Liver (tissue), 9 donors: ENCODE measurements around the gene DYNLT2. TPM values are rescaled to one million over a fixed set of nuclear protein-coding genes. Genes with fewer than 3 reads are reported as not detected.

Source experiments
- DNase-seq: peaks from one replicate; pipeline ENCODE4 v3.0.0-alpha.2; 2017; ENCODE audit warnings: low spot score
- H3K27ac ChIP-seq, 2 donors: one replicate each; pipeline ENCODE4 v1.7.0; 2013; ENCODE audit warnings: inconsistent platforms in 2 of 2, low read length in 2 of 2, control low read depth in 1 of 2, low read depth in 1 of 2, mild to moderate bottlenecking in 1 of 2
- H3K27me3 ChIP-seq, 4 donors: one replicate each; pipeline versions ENCODE4 v1.6.1 to v1.7.0; 2013; ENCODE audit warnings: low read length in 3 of 4, inconsistent platforms in 1 of 4, mild to moderate bottlenecking in 1 of 4, moderate library complexity in 1 of 4; ENCODE audit not compliant: control insufficient read depth in 4 of 4, insufficient read depth in 4 of 4
- H3K36me3 ChIP-seq, 4 donors: one replicate each; pipeline versions ENCODE4 v1.6.1 to v1.7.0; 2013; ENCODE audit warnings: low read length in 3 of 4, mild to moderate bottlenecking in 3 of 4, low read depth in 1 of 4, moderate library complexity in 1 of 4; ENCODE audit not compliant: control insufficient read depth in 4 of 4, insufficient read depth in 3 of 4
- H3K4me1 ChIP-seq, 4 donors: one replicate each; pipeline versions ENCODE4 v1.6.1 to v1.7.0; 2013; ENCODE audit warnings: low read length in 3 of 4, mild to moderate bottlenecking in 3 of 4, moderate library complexity in 1 of 4; ENCODE audit not compliant: control insufficient read depth in 4 of 4, insufficient read depth in 4 of 4
- H3K4me3 ChIP-seq, 3 donors: one replicate each; pipeline versions ENCODE4 v1.6.1 to v1.7.0; 2013; ENCODE audit warnings: low read length in 3 of 3, control low read depth in 1 of 3, low read depth in 1 of 3, mild to moderate bottlenecking in 1 of 3
- H3K9ac ChIP-seq, 2 donors: one replicate each; pipeline ENCODE4 v1.7.0; 2013; ENCODE audit warnings: low read length in 2 of 2, mild to moderate bottlenecking in 2 of 2, moderate library complexity in 2 of 2, control low read depth in 1 of 2, low read depth in 1 of 2
- H3K9me3 ChIP-seq, 4 donors: one replicate each; pipeline versions ENCODE4 v1.6.1 to v1.7.0; 2013; ENCODE audit warnings: low read length in 3 of 4; ENCODE audit not compliant: control insufficient read depth in 4 of 4
- ATF3 ChIP-seq: IDR thresholded peaks from 2 replicates; pipeline ENCODE4 v1.6.1; 2016; ENCODE audit warnings: antibody characterized with exemption
- HNF4A ChIP-seq, 2 donors: conservative IDR thresholded peaks; 2 replicates each; pipeline ENCODE4 v1.6.1; 2016; ENCODE audit warnings: antibody characterized with exemption in 2 of 2, mild to moderate bottlenecking in 2 of 2
- HNF4G ChIP-seq: IDR thresholded peaks from 2 replicates; pipeline ENCODE4 v1.6.1; 2016; ENCODE audit warnings: antibody characterized with exemption
- NR2F2 ChIP-seq: IDR thresholded peaks from 2 replicates; pipeline ENCODE4 v1.6.1; 2016; ENCODE audit warnings: antibody characterized with exemption
- RAD21 ChIP-seq, 2 donors: IDR thresholded peaks; 2 replicates each; pipeline ENCODE4 v1.6.1; 2016; ENCODE audit warnings: antibody characterized with exemption in 2 of 2, mild to moderate bottlenecking in 2 of 2
- REST ChIP-seq: IDR thresholded peaks from 2 replicates; pipeline ENCODE4 v1.6.1; 2016; ENCODE audit warnings: antibody characterized with exemption, mild to moderate bottlenecking
- RXRA ChIP-seq, 2 donors: IDR thresholded peaks; 2 replicates each; pipeline ENCODE4 v1.6.1; 2017 to 2018; ENCODE audit warnings: antibody characterized with exemption in 2 of 2, mild to moderate bottlenecking in 1 of 2
- TAF1 ChIP-seq: conservative IDR thresholded peaks from 2 replicates; pipeline ENCODE4 v1.6.1; 2016; ENCODE audit warnings: antibody characterized with exemption, mild to moderate bottlenecking
- WGBS: extraction: QIAGEN DNeasy Blood & Tissue Kit; methylation state at CpG from one replicate; pipeline ENCODE4 v1.1.7; 2013; 5-methylcytosine and 5-hydroxymethylcytosine counted together
- polyA plus RNA-seq, 2 donors: library from polyadenylated mRNA; stranded (reverse) in 1 of 2; unstranded in 1 of 2; fragments of 200-250 nt in 1 of 2; fragments of >200 nt in 1 of 2; fragmentation: Nextera tagmentation in 1 of 2; extraction: Ambion mirVana in 1 of 2; gene quantifications; one replicate each; pipeline versions ENCODE4 v1.2.1 to v1.2.3, GENCODE V29; 2013 to 2015
- total RNA-seq, 2 donors: library from RNA; depleted of rRNA; stranded (reverse); fragments of >200 nt; gene quantifications; one replicate each; pipeline ENCODE4 v1.2.3, GENCODE V29; 2014
- donor health status: healthy.
- donor health status: healthy.
- donor health status: healthy.
- donor health status: healthy.
- donor health status: healthy.

The DYNLT2 gene
- total and polyA plus RNA-seq, 4 donors: 0.37 to 2.3 (median 1.2) TPM

DNA sequence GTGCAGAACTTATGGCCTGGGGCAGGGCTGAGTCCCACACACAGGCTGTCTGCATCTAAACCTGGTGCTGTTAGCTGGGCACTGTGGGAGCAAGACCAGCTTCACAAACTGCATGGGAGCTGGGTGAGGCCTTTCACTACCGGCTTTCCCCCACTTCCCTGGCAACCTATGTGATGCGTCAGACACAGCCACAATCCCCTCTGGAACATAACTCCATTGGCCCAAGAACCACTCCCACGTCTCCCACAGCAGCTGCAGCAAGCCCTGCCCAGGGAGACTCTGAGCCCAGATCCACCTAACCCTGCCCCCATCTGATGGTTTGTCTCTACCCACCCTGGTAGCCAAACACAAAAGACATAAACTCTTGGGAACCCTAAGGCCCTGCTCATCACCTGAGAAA is 58.9 kb downstream of the DYNLT2 start:
- Histone ChIP-seq H3K36me3 (peaks cover 3 to 11% (median 7%) of the 10 kb centered on the region in 4 donors), H3K27me3 (no peaks in the 10 kb centered on the region), H3K4me3 (no peak overlapping the region), H3K9me3 (no peaks in the 10 kb centered on the region), H3K27ac (no peak overlapping the region), H3K9ac (no peak overlapping the region), H3K4me1 (no peaks in the 10 kb centered on the region)
- no peak for DNase-seq
- WGBS: over 99% methylated on average over 3 of the region's 3 CpGs
- TF ChIP-seq HNF4A (conservative IDR thresholded peaks at IDR 0.05) (no peak), HNF4G (no peak), ATF3 (no peak), RXRA (IDR thresholded peaks at IDR 0.05) (no peak), TAF1 (no peak), RAD21 (IDR thresholded peaks at IDR 0.05) (no peak), NR2F2 (no peak)

DNA sequence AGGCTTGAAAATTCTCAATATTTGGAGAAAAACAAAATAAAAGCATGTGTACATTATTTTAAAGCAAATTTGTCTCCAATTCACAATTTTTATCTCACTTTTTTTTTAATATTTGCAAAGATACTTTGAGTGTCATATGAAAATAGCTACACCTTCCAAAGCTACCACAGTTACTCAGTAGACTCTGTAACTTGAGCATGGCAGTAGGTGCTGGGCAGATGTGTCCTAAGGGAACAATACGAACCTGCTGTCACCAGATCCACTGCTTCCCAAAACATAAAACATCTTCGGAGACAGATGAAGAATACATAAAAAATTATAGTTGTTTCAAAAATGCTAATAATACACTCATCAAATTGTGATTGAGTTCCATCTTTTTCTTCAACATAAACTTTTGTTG is 60.1 kb downstream of the DYNLT2 start:
- Histone ChIP-seq H3K4me1 (no peaks in the 10 kb centered on the region), H3K27ac (no peak overlapping the region), H3K4me3 (no peak overlapping the region), H3K9me3 (peaks cover 0 to 3% (median 0%) of the 10 kb centered on the region in 4 donors), H3K36me3 (peaks cover 3 to 18% (median 11%) of the 10 kb centered on the region in 4 donors), H3K27me3 (no peaks in the 10 kb centered on the region), H3K9ac (no peak overlapping the region)
- 99% methylated on average over 2 of the region's 2 CpGs for WGBS
- no peak for TF ChIP-seq REST
- DNase-seq: no peak

Other genes with a start within 250 kb of the DYNLT2 start
- 10 to 100 TPM in 1 of 2 donors, 1 to 10 TPM in 1; 7.1 to 20.1 TPM for gene WDR27, start 49.5 kb downstream of the DYNLT2 start, total RNA-seq
- 1 to 10 TPM; 3.7 to 8.3 TPM for gene WDR27, start 49.5 kb downstream of the DYNLT2 start, polyA plus RNA-seq
- 10 to 100 TPM; 23.6 to 29.7 TPM for gene C6orf120, start 49.4 kb downstream of the DYNLT2 start, total RNA-seq
- 10 to 100 TPM; 10.5 to 15.2 TPM for gene C6orf120, start 49.4 kb downstream of the DYNLT2 start, polyA plus RNA-seq
- gene PHF10, start 27.1 kb downstream of the DYNLT2 start, total RNA-seq: 10 to 100 TPM; 22.6 to 25.7 TPM
- gene PHF10, start 27.1 kb downstream of the DYNLT2 start, polyA plus RNA-seq: 10 to 100 TPM; 10.2 to 14.7 TPM
- 10 to 100 TPM; 11.9 to 20.7 TPM for gene ERMARD, start 50 bp upstream of the DYNLT2 start, total RNA-seq
- 10 to 100 TPM; 10.1 to 16.1 TPM for gene ERMARD, start 50 bp upstream of the DYNLT2 start, polyA plus RNA-seq